Neural progenitor cell (in vitro differentiated cells): ENCODE data around the gene IFNLR1.

Experiments used
- CTCF ChIP-seq: fragments of 200-600 bp; sonication (generic); IDR thresholded peaks from 2 replicates; pipeline ENCODE4 v1.5.1; 2017; ENCODE audit warnings: antibody characterized with exemption, mild to moderate bottlenecking
- EZH2phosphoT487 ChIP-seq: fragments of 200-600 bp; sonication (generic); IDR thresholded peaks from 2 replicates; pipeline ENCODE4 v1.6.1; 2017; ENCODE audit warnings: antibody characterized with exemption

- TF ChIP-seq CTCF (no peak), EZH2phosphoT487 (no peak)
These were observed 47.9 kb downstream of the IFNLR1 start for GRCh38 chr1:24139222-24139489.
